GM23338 (cell line): ENCODE measurements around the gene PPP1R27. TPM values are rescaled to one million over a fixed set of nuclear protein-coding genes. Genes with fewer than 3 reads are reported as not detected.

Experiments
- ATAC-seq: fragments of 200-7000 bp; cut with Tn5 transposase; 3 replicates; pipeline ENCODE4 v1.9.1; 2020
- DNase-seq: peaks from one replicate; pipeline ENCODE4 v3.0.0-alpha.2; 2015; ENCODE audit warnings: low spot score
- H2AFZ ChIP-seq: fragments of 200-600 bp; sonication (generic); 2 replicates; pipeline ENCODE4 v1.8.0; 2016; ENCODE audit warnings: antibody characterized with exemption, mild to moderate bottlenecking, moderate library complexity
- H3F3A ChIP-seq: fragments of 200-600 bp; sonication (generic); replicated peaks from 2 replicates; pipeline ENCODE4 v1.8.0; 2017; ENCODE audit warnings: antibody characterized with exemption, mixed run types, low read depth
- H3K27ac ChIP-seq: fragments of 200-600 bp; sonication (generic); 2 replicates; pipeline ENCODE4 v1.6.1; 2016; ENCODE audit warnings: low read depth
- H3K27me3 ChIP-seq: fragments of 200-600 bp; sonication (generic); 2 replicates; pipeline ENCODE4 v1.8.0; 2016; ENCODE audit warnings: mild to moderate bottlenecking, mixed run types, moderate library complexity; ENCODE audit not compliant: insufficient read depth
- H3K36me3 ChIP-seq: fragments of 200-600 bp; sonication (generic); 2 replicates; pipeline ENCODE4 v1.8.0; 2016; ENCODE audit warnings: mild to moderate bottlenecking; ENCODE audit not compliant: insufficient read depth
- H3K4me1 ChIP-seq: fragments of 200-600 bp; sonication (generic); 2 replicates; pipeline ENCODE4 v1.8.0; 2016; ENCODE audit warnings: mild to moderate bottlenecking, moderate library complexity; ENCODE audit not compliant: insufficient read depth
- H3K4me2 ChIP-seq: fragments of 200-600 bp; sonication (generic); 2 replicates; pipeline ENCODE4 v1.7.1; 2017; ENCODE audit warnings: mixed run types
- H3K4me3 ChIP-seq: fragments of 200-600 bp; sonication (generic); 2 replicates; pipeline ENCODE4 v1.6.1; 2016; ENCODE audit warnings: mixed run types
- H3K79me2 ChIP-seq: fragments of 200-600 bp; sonication (generic); replicated peaks from 2 replicates; pipeline ENCODE4 v1.8.0; 2017; ENCODE audit warnings: mild to moderate bottlenecking; ENCODE audit not compliant: insufficient read depth
- H3K9me2 ChIP-seq: fragments of 200-600 bp; sonication (generic); 2 replicates; pipeline ENCODE4 v1.8.0; 2017; ENCODE audit not compliant: insufficient read depth
- H4K20me1 ChIP-seq: fragments of 200-600 bp; sonication (generic); replicated peaks from 2 replicates; pipeline ENCODE4 v1.8.0; 2017; ENCODE audit warnings: mild to moderate bottlenecking; ENCODE audit not compliant: insufficient read depth
- H3K27ac Mint-ChIP-seq: 2 replicates; pipeline ENCODE4 v1.8.0; 2020; ENCODE audit warnings: inconsistent platforms, mild to moderate bottlenecking, moderate library complexity, mixed read lengths
- H3K27me3 Mint-ChIP-seq: 3 replicates; pipeline ENCODE4 v1.8.0; 2022; ENCODE audit warnings: low read depth, mild to moderate bottlenecking, moderate library complexity, mixed read lengths, inconsistent platforms; ENCODE audit not compliant: insufficient read depth, poor library complexity
- H3K36me3 Mint-ChIP-seq: 3 replicates; pipeline ENCODE4 v1.8.0; 2021; ENCODE audit warnings: low read depth, mild to moderate bottlenecking, inconsistent platforms, moderate library complexity, mixed read lengths
- H3K4me1 Mint-ChIP-seq: 3 replicates; pipeline ENCODE4 v1.8.0; 2020; ENCODE audit warnings: mild to moderate bottlenecking, inconsistent platforms, mixed read lengths
- H3K4me3 Mint-ChIP-seq: 3 replicates; pipeline ENCODE4 v1.8.0; 2021; ENCODE audit warnings: moderate library complexity, mild to moderate bottlenecking, inconsistent platforms, mixed read lengths
- H3K9me3 Mint-ChIP-seq: 3 replicates; pipeline ENCODE4 v1.8.0; 2020; ENCODE audit warnings: moderate library complexity, mild to moderate bottlenecking, inconsistent platforms, mixed read lengths
- CREB1 ChIP-seq: fragments of 250-450 bp; sonication (Bioruptor Pico); IDR thresholded peaks from 2 replicates; pipeline ENCODE4 v1.5.0; 2020; ENCODE audit warnings: low read depth, mild to moderate bottlenecking, moderate library complexity
- CTCF ChIP-seq, 2 experiments: fragments of 200-600 bp in 1 of 2; sonication (generic) in 1 of 2; conservative IDR thresholded peaks; 2 replicates each; pipeline versions ENCODE4 v1.5.1 to v1.6.1; 2016 to 2017; ENCODE audit warnings: antibody characterized with exemption in 2 of 2, low read depth in 2 of 2, mild to moderate bottlenecking in 2 of 2, moderate library complexity in 1 of 2
- EZH2 ChIP-seq: fragments of 200-600 bp; sonication (generic); IDR thresholded peaks from one replicate; pipeline ENCODE4 v1.8.0; 2017; ENCODE audit warnings: antibody characterized with exemption, mild to moderate bottlenecking, low read depth; ENCODE audit not compliant: unreplicated experiment
- EZH2phosphoT487 ChIP-seq: fragments of 200-600 bp; sonication (generic); IDR thresholded peaks from one replicate; pipeline ENCODE4 v1.8.1; 2018; ENCODE audit warnings: antibody characterized with exemption; ENCODE audit not compliant: unreplicated experiment
- JUNB ChIP-seq: IDR thresholded peaks from one replicate; pipeline ENCODE4 v1.6.1; 2016; ENCODE audit warnings: antibody characterized with exemption; ENCODE audit not compliant: unreplicated experiment
- NANOG ChIP-seq: IDR thresholded peaks from 2 replicates; pipeline ENCODE4 v1.6.1; 2016; ENCODE audit warnings: antibody characterized with exemption, borderline replicate concordance
- POLR2AphosphoS5 ChIP-seq: IDR thresholded peaks from 2 replicates; pipeline ENCODE4 v1.6.1; 2016; ENCODE audit warnings: antibody characterized with exemption, low read depth
- REST ChIP-seq: IDR thresholded peaks from one replicate; pipeline ENCODE4 v1.6.1; 2018; ENCODE audit warnings: antibody characterized with exemption; ENCODE audit not compliant: unreplicated experiment
- STAT1 ChIP-seq: IDR thresholded peaks from one replicate; pipeline ENCODE4 v1.6.1; 2016; ENCODE audit warnings: antibody characterized with exemption; ENCODE audit not compliant: unreplicated experiment
- ZNF114 ChIP-seq: fragments of 250-450 bp; sonication (Bioruptor Pico); IDR thresholded peaks from 2 replicates; pipeline ENCODE4 v1.5.0; 2020; ENCODE audit warnings: mild to moderate bottlenecking, moderate library complexity
- ZNF331 ChIP-seq: fragments of 250-450 bp; sonication (Bioruptor Pico); IDR thresholded peaks from 2 replicates; pipeline ENCODE4 v1.5.0; 2020; ENCODE audit warnings: low read depth, mild to moderate bottlenecking, moderate library complexity
- polyA plus RNA-seq: library from polyadenylated mRNA; unstranded; fragments of >200 nt; fragmentation: Nextera tagmentation; extraction: Ambion mirVana; gene quantifications from 2 replicates; pipeline ENCODE4 v1.2.1, GENCODE V29; 2016
- total RNA-seq: library from RNA; depleted of rRNA; stranded (reverse); fragments of >200 nt; shearing (Covaris generic); gene quantifications from 2 replicates; pipeline ENCODE4 v1.2.3, GENCODE V29; 2014
- TF ChIP-seq, protein P1 (sequence below): IDR thresholded peaks from 2 replicates; pipeline ENCODE4 v1.6.1; 2016; ENCODE audit warnings: antibody characterized with exemption
- TF ChIP-seq, protein P2 (sequence below): fragments of 250-450 bp; sonication (Bioruptor Pico); IDR thresholded peaks from 2 replicates; pipeline ENCODE4 v1.5.0; 2020; ENCODE audit warnings: mild to moderate bottlenecking, moderate library complexity

Gene PPP1R27
- total and polyA plus RNA-seq, 2 experiments from 2014 or later, result 0.65 TPM; not detected in 1

DNA sequence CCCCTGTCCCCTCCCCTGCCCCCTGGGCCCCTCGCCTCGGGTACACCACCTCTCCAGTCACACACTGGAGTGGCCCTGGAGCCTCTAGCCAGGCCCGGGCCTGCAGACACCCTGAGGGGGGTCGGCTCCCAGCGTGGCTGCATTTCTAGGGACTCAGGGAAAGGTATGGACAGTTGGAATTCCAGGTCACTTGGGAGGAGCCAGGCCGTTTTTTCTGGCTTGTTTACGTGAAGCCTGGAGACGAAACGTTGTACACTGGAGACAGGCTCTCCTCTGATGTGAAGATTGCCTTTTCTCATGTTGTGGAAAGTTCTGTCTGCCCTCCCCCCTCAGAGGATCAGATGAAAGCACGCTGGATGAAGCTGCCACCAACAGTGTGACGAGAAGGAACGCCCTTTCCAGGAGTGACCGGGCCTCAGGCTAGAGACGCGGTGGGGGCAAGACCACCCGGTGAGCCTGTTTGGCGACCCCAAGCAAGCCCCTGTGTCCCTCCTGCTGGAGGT is 4.0 kb upstream of the PPP1R27 start:
- Histone ChIP-seq H3F3A (0 out of 2 replicates have a peak, but pooled peaks cover 12% of the 10 kb centered on the region), H3K4me1 (peaks cover 6% of the 10 kb centered on the region; the same call in 1 of the 2 replicates), H3K4me2 (no peak overlapping the region), H3K27me3 (no peaks in the 10 kb centered on the region), H2AFZ (no peak overlapping the region), H4K20me1 (peaks cover 6% of the 10 kb centered on the region; the same call in 1 of the 2 replicates), H3K79me2 (0 out of 2 replicates have a peak, but pooled peaks cover 2% of the 10 kb centered on the region), H3K36me3 (no peaks in the 10 kb centered on the region), H3K9me2 (no peaks in the 10 kb centered on the region), H3K4me3 (no peak overlapping the region), H3K27ac (no peak overlapping the region)
- peak; percentile 9; the same call in 2 of the 3 replicates for ATAC-seq
- H3K4me3 Mint-ChIP-seq, result no peak overlapping the region
- peaks cover 8% of the 10 kb centered on the region for H3K36me3 Mint-ChIP-seq
- peaks cover 2% of the 10 kb centered on the region; the same call in 1 of the 3 replicates for H3K4me1 Mint-ChIP-seq
- H3K27ac Mint-ChIP-seq, result peak overlapping the region; percentile 49; the same call in 1 of the 2 replicates
- TF ChIP-seq CREB1 (CRISPR knock-in tag) (no peak), NANOG (no peak), CTCF (conservative IDR thresholded peaks at IDR 0.05; ENCODE audit: low read depth in 2 of 2) (no peak), POLR2AphosphoS5 (no peak), EZH2 (no peak), ZNF331 (CRISPR knock-in tag) (no peak), STAT1 (no peak), JUNB (no peak), EZH2phosphoT487 (no peak), ZNF114 (CRISPR knock-in tag) (no peak), REST (no peak)
- TF ChIP-seq, protein P1, sequence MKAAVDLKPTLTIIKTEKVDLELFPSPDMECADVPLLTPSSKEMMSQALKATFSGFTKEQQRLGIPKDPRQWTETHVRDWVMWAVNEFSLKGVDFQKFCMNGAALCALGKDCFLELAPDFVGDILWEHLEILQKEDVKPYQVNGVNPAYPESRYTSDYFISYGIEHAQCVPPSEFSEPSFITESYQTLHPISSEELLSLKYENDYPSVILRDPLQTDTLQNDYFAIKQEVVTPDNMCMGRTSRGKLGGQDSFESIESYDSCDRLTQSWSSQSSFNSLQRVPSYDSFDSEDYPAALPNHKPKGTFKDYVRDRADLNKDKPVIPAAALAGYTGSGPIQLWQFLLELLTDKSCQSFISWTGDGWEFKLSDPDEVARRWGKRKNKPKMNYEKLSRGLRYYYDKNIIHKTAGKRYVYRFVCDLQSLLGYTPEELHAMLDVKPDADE, result no peak
- TF ChIP-seq, protein P2, sequence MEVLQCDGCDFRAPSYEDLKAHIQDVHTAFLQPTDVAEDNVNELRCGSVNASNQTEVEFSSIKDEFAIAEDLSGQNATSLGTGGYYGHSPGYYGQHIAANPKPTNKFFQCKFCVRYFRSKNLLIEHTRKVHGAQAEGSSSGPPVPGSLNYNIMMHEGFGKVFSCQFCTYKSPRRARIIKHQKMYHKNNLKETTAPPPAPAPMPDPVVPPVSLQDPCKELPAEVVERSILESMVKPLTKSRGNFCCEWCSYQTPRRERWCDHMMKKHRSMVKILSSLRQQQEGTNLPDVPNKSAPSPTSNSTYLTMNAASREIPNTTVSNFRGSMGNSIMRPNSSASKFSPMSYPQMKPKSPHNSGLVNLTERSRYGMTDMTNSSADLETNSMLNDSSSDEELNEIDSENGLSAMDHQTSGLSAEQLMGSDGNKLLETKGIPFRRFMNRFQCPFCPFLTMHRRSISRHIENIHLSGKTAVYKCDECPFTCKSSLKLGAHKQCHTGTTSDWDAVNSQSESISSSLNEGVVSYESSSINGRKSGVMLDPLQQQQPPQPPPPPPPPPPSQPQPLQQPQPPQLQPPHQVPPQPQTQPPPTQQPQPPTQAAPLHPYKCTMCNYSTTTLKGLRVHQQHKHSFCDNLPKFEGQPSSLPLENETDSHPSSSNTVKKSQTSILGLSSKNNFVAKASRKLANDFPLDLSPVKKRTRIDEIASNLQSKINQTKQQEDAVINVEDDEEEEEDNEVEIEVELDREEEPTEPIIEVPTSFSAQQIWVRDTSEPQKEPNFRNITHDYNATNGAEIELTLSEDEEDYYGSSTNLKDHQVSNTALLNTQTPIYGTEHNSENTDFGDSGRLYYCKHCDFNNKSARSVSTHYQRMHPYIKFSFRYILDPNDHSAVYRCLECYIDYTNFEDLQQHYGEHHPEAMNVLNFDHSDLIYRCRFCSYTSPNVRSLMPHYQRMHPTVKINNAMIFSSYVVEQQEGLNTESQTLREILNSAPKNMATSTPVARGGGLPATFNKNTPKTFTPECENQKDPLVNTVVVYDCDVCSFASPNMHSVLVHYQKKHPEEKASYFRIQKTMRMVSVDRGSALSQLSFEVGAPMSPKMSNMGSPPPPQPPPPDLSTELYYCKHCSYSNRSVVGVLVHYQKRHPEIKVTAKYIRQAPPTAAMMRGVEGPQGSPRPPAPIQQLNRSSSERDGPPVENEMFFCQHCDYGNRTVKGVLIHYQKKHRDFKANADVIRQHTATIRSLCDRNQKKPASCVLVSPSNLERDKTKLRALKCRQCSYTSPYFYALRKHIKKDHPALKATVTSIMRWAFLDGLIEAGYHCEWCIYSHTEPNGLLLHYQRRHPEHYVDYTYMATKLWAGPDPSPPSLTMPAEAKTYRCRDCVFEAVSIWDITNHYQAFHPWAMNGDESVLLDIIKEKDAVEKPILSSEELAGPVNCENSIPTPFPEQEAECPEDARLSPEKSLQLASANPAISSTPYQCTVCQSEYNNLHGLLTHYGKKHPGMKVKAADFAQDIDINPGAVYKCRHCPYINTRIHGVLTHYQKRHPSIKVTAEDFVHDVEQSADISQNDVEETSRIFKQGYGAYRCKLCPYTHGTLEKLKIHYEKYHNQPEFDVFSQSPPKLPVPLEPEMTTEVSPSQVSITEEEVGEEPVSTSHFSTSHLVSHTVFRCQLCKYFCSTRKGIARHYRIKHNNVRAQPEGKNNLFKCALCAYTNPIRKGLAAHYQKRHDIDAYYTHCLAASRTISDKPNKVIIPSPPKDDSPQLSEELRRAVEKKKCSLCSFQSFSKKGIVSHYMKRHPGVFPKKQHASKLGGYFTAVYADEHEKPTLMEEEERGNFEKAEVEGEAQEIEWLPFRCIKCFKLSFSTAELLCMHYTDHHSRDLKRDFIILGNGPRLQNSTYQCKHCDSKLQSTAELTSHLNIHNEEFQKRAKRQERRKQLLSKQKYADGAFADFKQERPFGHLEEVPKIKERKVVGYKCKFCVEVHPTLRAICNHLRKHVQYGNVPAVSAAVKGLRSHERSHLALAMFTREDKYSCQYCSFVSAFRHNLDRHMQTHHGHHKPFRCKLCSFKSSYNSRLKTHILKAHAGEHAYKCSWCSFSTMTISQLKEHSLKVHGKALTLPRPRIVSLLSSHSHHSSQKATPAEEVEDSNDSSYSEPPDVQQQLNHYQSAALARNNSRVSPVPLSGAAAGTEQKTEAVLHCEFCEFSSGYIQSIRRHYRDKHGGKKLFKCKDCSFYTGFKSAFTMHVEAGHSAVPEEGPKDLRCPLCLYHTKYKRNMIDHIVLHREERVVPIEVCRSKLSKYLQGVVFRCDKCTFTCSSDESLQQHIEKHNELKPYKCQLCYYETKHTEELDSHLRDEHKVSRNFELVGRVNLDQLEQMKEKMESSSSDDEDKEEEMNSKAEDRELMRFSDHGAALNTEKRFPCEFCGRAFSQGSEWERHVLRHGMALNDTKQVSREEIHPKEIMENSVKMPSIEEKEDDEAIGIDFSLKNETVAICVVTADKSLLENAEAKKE (CRISPR knock-in tag), result no peak
- no peaks in the 10 kb centered on the region for H3K27me3 Mint-ChIP-seq
- DNase-seq, result no peak
- H3K9me3 Mint-ChIP-seq, result no peaks in the 10 kb centered on the region
